WI38 (cell line): ENCODE results near the gene PANX2.

Source experiments
- H3K4me3 ChIP-seq: 2 replicates; pipeline ENCODE4 v1.5.1; 2011; ENCODE audit warnings: low read depth, mild to moderate bottlenecking, control low read depth, low read length
- TF ChIP-seq, protein P1 (sequence below): IDR thresholded peaks from 2 replicates; pipeline ENCODE4 v1.5.1; 2012; ENCODE audit warnings: low read depth, mild to moderate bottlenecking, control low read depth, low read length

The PANX2 gene

GRCh38 chr22:50148991-50149721 is 21.4 kb upstream of the PANX2 start:
- H3K4me3 ChIP-seq: no peak overlapping the region
- TF ChIP-seq, protein P1, sequence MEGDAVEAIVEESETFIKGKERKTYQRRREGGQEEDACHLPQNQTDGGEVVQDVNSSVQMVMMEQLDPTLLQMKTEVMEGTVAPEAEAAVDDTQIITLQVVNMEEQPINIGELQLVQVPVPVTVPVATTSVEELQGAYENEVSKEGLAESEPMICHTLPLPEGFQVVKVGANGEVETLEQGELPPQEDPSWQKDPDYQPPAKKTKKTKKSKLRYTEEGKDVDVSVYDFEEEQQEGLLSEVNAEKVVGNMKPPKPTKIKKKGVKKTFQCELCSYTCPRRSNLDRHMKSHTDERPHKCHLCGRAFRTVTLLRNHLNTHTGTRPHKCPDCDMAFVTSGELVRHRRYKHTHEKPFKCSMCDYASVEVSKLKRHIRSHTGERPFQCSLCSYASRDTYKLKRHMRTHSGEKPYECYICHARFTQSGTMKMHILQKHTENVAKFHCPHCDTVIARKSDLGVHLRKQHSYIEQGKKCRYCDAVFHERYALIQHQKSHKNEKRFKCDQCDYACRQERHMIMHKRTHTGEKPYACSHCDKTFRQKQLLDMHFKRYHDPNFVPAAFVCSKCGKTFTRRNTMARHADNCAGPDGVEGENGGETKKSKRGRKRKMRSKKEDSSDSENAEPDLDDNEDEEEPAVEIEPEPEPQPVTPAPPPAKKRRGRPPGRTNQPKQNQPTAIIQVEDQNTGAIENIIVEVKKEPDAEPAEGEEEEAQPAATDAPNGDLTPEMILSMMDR: peak; percentile 55

GRCh38 chr22:50150161-50151129 is 20.1 kb upstream of the PANX2 start:
- H3K4me3 ChIP-seq: no peak overlapping the region
- TF ChIP-seq, protein P1: no peak

DNA sequence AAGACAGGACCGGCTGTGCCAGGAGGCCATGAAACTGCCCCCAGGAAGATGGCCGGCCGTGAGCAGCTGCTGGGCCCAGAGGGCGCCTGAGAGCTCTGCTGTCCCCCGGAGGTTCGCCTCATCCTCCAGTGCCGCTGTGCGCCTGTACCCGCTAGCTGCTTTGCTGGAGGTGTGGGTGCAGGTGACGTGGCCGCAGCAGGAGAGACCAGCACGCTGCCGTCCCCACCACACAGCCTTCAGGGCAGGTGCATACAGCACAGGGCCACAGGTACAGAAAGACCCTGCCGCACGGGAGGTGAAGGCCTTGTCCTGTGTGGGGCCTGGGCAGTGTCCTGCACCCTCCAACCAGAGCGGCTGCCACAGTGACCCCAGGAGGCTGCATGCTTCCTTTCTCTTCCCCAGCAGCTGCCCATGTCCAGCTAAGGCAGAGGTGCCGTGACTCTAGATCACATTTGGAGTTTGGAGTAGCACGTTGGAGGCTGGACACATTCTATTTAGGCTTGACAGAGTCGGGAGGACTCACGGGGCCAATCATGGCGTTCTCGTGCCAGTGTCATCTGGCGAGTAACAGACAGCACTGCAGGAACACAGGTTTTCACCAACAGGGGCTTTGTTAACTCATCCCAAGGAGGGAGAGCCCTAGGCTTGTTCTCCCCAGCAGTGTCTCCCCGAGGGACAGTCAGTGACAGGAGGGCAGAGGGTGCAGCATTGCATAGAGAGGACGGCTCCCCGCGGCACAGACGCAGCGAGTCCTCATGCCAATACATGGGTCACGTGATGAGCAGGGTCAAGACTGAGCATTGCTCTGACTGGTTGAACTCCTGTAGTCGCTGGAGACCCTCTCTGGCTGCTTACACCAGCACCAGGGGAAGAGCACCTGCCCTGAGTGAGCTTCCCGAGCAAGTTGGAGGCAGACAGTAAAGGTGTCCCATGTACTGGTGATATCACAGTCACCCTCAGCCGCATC is 18.7 kb upstream of the PANX2 start:
- TF ChIP-seq, protein P1: no peak
- no peak overlapping the region for H3K4me3 ChIP-seq

DNA sequence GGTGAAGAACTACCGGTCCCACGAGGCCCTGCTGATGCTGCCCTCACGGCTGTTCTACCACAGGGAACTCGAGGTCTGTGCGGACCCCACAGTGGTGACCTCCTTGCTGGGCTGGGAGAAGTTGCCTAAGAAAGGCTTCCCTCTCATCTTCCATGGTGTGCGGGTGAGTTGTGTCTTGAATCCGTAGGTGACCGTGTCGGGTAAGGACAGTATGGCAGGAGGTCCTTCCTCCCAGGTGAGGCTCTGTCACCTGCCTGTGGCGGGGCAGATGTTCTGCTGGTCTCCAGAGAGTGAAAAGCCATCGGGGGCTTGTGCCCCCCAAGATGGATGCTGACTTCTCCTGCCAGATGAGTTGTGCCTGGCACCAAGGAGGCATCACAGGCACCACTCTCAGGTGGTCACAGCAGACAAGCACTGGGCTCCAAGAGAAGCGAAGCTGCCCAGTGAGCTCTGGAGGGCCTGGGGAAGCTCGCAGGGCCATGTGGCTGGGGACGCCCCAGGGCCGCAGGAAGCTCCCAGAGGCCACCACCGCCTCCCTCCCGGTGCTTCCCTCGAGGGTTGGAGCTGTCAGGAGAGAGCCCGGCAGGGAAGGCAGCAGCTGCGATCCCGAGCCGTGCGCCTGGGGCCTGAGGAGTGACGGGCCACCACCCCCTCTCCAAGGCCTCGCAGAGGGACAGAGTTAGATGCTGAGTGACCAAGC is 17.3 kb upstream of the PANX2 start:
- TF ChIP-seq, protein P1: no peak

GRCh38 chr22:50153756-50154140 is 16.8 kb upstream of the PANX2 start:
- no peak overlapping the region for H3K4me3 ChIP-seq
- TF ChIP-seq, protein P1: no peak

More for the DNA sequence above, 17.3 kb upstream of the PANX2 start:
- H3K4me3 ChIP-seq: no peak overlapping the region

DNA sequence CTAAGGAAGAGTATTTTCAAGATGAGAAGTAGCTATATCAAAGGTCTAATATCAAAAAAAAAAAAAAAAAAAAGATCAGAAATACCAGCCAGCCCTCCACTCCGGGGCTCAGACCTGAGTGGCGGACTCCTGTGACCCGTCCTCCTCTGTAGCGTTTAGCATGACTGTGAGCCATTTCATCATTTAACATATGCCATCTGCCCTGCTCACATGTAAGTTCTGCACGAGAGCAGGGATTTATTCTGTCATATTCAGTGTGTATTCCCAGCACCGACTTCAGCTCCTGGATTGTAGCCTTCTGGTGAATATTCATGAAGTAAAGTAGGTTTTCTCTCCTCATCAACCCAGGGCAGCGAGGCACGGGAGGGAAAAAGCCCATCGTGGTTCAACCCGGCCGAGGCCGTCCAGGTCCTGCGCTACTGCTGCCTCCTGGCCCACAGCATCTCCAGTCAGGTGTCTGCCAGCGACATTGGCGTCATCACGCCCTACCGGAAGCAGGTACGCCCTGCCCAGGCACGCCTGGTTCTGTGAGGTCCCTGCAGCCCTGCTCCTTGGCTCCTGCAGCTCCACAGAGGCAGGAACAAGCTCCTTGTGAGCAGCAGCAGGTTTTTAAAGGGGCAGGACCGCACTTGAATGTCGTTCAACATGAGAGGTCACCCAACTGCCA is 12.7 kb upstream of the PANX2 start:
- TF ChIP-seq, protein P1: no peak
- H3K4me3 ChIP-seq: no peak overlapping the region
